Cardiac fibroblast (primary cell): ENCODE results near the gene IQGAP2.

ENCODE experiments used
- DNase-seq, 2 donors: peaks; one replicate each; pipeline versions ENCODE4 v3.0.0 to v3.0.0-alpha.2; 2010; ENCODE audit warnings: low read depth in 2 of 2
- H3K4me3 ChIP-seq, 2 donors: replicated peaks in 1 of 2; 1 replicate in 1 of 2; 2 replicates in 1 of 2; pipeline ENCODE4 v1.5.1; 2011; ENCODE audit warnings: low read depth in 2 of 2, low read length in 2 of 2, mild to moderate bottlenecking in 2 of 2, moderate library complexity in 1 of 2
- TF ChIP-seq, protein P1 (sequence below): IDR thresholded peaks from one replicate; pipeline ENCODE4 v1.5.1; 2011; ENCODE audit warnings: low read depth, mild to moderate bottlenecking, low read length, inconsistent platforms

Gene IQGAP2

DNA sequence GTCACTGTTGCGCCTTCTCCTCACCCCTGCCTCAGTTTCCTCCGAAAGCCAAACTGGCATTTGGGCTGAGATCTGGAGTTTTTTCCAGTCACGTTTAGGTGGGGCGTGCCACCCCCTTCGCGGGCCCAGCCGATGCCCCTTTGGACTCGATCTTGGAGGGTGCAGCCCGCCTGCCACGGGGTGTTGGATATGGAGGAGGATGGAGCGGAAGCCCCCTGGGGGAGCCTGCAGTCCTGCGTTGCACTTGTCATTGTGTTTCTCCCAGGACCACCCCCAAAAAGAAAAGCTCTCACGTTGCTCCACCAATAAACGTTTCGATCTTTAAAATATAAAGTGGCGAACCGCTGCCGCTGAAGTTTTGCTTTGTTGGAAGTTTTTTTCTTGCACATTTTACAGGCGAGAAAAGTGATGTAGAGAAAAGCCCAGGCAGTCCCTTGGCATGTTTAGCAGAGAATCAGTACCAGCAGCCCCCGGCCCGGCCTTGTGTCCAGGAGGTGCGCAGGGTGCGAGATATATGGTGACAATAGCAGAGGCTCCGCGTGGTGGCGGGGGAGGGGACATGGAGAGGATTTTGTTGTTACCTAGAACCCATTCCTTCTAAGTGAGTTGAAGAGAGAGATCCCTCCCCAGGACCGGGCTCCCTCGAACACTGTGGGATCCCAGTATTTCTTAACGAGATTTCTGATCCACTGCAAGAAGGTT is 313.5 kb downstream of the IQGAP2 start:
- peak; percentile 50 for DNase-seq
- TF ChIP-seq, protein P1, sequence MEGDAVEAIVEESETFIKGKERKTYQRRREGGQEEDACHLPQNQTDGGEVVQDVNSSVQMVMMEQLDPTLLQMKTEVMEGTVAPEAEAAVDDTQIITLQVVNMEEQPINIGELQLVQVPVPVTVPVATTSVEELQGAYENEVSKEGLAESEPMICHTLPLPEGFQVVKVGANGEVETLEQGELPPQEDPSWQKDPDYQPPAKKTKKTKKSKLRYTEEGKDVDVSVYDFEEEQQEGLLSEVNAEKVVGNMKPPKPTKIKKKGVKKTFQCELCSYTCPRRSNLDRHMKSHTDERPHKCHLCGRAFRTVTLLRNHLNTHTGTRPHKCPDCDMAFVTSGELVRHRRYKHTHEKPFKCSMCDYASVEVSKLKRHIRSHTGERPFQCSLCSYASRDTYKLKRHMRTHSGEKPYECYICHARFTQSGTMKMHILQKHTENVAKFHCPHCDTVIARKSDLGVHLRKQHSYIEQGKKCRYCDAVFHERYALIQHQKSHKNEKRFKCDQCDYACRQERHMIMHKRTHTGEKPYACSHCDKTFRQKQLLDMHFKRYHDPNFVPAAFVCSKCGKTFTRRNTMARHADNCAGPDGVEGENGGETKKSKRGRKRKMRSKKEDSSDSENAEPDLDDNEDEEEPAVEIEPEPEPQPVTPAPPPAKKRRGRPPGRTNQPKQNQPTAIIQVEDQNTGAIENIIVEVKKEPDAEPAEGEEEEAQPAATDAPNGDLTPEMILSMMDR = no peak
- H3K4me3 ChIP-seq = peak overlapping the region; percentile 97 to 99

DNA sequence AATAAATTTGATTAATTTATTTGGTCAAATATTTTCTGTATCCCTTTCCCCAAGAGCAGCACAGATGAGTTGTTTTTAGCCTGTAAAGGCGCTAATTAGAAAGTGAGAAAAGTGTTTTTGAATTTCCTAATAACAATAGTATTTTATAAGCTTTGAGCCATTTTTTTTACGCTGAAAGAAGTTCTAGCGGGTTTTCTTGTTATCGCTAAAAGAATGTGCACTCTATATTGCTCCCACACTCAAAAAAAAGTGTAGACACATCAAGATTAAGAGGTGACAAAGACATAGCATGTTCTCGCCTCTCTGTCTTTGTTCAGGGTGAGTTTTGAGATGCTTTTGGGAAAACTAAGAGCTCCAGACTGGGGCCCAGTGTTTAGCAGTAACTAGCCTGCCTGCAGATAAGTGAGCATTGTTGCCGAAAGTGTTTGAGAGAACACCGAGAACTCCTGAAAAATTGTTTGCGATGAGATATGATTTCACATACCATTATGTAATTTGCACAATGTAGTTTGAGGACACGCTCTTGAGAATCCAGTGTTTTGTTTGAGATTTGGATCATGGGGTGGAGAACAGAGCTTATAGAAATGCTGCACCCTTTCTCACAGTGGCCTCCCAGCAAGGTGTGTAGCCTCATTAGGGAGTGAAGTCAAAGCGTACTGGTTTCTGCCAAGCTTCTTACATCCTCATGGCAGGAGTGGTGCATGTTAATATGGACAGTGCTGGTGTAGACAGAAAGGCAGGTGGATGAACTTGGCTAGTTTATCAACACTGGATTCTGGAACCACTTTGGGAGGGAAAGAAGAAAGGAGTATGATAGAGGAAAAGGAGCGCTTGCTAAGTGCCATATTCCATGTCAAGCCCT is 314.4 kb downstream of the IQGAP2 start:
- TF ChIP-seq, protein P1 = no peak
- DNase-seq = peak in 1 of 2 donors; percentile 52
- peak overlapping the region; percentile 97 to 99 for H3K4me3 ChIP-seq

DNA sequence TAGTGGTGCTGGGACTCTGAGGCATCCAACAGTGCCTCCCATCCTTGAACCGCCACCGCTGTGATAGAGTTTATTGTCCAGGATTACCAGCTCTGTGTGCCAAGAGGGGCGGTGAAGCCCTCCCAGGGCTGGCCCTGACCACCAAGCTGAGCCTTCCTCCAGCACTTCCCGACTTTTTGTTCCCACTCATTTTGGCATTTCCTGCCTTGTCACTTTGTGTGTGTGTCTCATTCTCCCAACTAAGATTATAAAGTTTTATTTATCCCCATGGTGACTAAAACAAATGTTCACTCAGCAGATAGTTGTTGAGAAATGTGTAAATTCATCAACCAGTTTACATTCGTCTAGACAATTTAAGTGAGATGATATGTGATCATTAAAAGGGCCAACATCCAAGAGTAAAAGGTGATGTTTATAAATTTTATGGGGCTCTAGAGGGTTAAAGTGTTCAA is 315.3 kb downstream of the IQGAP2 start:
- DNase-seq = peak; percentile 66 to 88
- TF ChIP-seq, protein P1 = no peak
- peak overlapping the region; percentile 97 to 99 for H3K4me3 ChIP-seq

DNA sequence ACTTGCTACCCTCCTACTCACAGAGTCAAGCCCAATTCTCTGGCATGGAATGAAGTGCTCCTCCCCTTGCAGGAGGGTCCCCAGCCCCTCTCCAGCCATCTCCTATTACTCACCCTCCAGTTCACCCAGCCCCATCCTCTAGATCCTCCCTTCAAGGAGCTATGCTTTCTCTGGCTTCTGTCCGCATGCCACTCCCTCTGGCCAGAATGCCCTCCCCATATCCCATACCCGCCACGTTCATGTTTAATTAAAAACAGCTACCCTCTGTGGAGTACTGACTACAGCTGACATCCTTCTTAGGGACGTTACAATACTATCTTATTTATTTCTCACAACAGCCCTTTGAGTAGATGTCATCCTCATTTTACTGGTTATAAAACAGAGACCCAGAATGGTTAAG is 315.8 kb downstream of the IQGAP2 start:
- H3K4me3 ChIP-seq = peak overlapping the region in 1 of 2 donors; percentile 2
- DNase-seq = no peak

DNA sequence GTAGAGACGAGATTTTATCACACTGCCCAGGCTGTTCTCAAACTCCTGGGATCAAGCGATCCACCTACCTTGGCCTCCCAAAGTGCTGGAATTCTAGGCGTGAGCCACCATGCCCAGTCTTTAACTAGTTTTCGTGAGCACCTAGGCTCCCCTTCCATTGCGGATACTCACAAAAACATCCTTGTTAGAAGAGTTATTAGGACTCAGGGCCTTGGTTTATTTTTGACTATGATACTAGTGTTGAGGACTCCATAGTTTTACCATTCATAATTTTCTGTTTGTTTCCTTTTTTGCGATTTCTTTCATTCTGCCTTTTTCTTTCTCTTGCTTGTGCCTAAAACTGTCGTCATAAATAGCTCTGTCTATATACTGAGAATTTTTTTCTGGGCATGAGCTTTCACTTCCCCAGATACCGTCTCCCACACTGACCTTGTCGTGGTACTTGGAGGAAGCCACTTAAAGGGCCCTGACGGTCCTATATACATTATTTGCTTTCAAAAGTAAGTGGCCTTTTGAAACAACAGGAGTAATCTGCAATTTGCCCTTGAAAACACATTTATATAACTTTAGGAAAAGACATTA is 318.0 kb downstream of the IQGAP2 start:
- TF ChIP-seq, protein P1 = no peak
- DNase-seq = no peak
- H3K4me3 ChIP-seq = no peak overlapping the region

More for the DNA sequence above, 315.8 kb downstream of the IQGAP2 start:
- TF ChIP-seq, protein P1 = no peak

DNA sequence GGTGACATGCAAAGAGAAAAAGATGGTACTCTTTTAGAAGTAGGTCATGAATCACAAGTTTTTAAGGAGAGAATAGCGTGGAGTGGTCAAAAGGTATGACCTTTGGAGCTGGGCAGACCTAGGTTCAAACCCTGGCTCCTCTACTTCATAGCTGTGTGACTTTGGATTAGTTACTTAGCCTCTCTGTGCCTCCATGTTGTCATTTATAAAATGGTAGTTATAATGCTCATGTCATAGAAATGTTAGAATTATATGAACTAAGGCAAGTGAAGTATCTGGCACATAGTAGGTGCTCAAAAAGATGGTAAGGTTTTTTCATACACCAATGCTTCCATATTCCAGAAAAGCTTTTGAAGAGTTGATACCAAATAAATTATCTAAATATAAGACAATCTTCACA is 320.2 kb downstream of the IQGAP2 start:
- H3K4me3 ChIP-seq = no peak overlapping the region
- TF ChIP-seq, protein P1 = no peak
- DNase-seq = no peak
